Right forelimb (tissue), 1 donor: Measurements from ENCODE around the gene ATP5MK.
A peak's percentile ranks its signal among the peaks of the same experiment; 100 is the strongest.
"Not testable (repeated sequence)": the region's sequence is repeated elsewhere in the genome, so short reads cannot be mapped to it uniquely, and the experiment has no call there.

ENCODE experiments used
- DNase-seq: peaks from one replicate; pipeline ENCODE4 v3.0.0-alpha.2; 2018

ATP5MK gene

GRCh38 chr10:103396067-103396788 is at the start of gene ATP5MK, which contains the start of gene PDCD11:
ATP5MK (minus strand) TSS chr10:103396475; CDS start chr10:103392457, 4,018 bp downstream.
PDCD11 (plus strand) TSS chr10:103396626; CDS start chr10:103398427, 1,801 bp downstream.
- peak; percentile 96 for DNase-seq

- no peak for DNase-seq
Observed at GRCh38 chr10:103445366-103445765, 49.1 kb upstream of the ATP5MK start.

- DNase-seq, result no peak
Observed at GRCh38 chr10:103444478-103444877, 48.2 kb upstream of the ATP5MK start.

- no peak for DNase-seq
Observed at GRCh38 chr10:103443475-103444185, 47.4 kb upstream of the ATP5MK start.

- DNase-seq, result no peak
Observed at GRCh38 chr10:103442031-103442461, 45.8 kb upstream of the ATP5MK start.

- DNase-seq, result no peak
Observed at GRCh38 chr10:103441611-103442010, 45.3 kb upstream of the ATP5MK start.

GRCh38 chr10:103441206-103441605 is 44.9 kb upstream of the ATP5MK start:
- DNase-seq, result no peak

GRCh38 chr10:103440416-103440815 is 44.1 kb upstream of the ATP5MK start:
- no peak for DNase-seq

GRCh38 chr10:103439776-103440175 is 43.5 kb upstream of the ATP5MK start:
- DNase-seq, result no peak

- DNase-seq, result no peak
Observed at GRCh38 chr10:103433858-103434257, 37.6 kb upstream of the ATP5MK start.

GRCh38 chr10:103431902-103432301 is 35.6 kb upstream of the ATP5MK start:
- DNase-seq, result no peak

- no peak for DNase-seq
Observed at GRCh38 chr10:103429647-103430046, 33.4 kb upstream of the ATP5MK start.

GRCh38 chr10:103428989-103429643 is 32.8 kb upstream of the ATP5MK start:
- DNase-seq, result no peak

- no peak for DNase-seq
Observed at GRCh38 chr10:103427866-103428265, 31.6 kb upstream of the ATP5MK start.

- no peak for DNase-seq
Observed at GRCh38 chr10:103423748-103424147, 27.5 kb upstream of the ATP5MK start.

GRCh38 chr10:103419101-103419500 is 22.8 kb upstream of the ATP5MK start:
- DNase-seq, result no peak

GRCh38 chr10:103417601-103418000 is 21.3 kb upstream of the ATP5MK start:
- no peak for DNase-seq

- DNase-seq, result not testable (repeated sequence)
Observed at GRCh38 chr10:103417148-103417469, 20.8 kb upstream of the ATP5MK start.

GRCh38 chr10:103416436-103417147 is 20.3 kb upstream of the ATP5MK start:
- peak; percentile 64 for DNase-seq

- no peak for DNase-seq
Observed at GRCh38 chr10:103415581-103415980, 19.3 kb upstream of the ATP5MK start.

GRCh38 chr10:103413564-103413963 is 17.3 kb upstream of the ATP5MK start:
- DNase-seq, result no peak

GRCh38 chr10:103397191-103397825 is 1.0 kb upstream of the ATP5MK start:
- DNase-seq, result no peak

GRCh38 chr10:103396789-103397087 is 463 bp upstream of the ATP5MK start:
- DNase-seq, result no peak
